HPDE6-E6E7 (cell line): ENCODE results near the gene PPP1R16B.
"Not testable (repeated sequence)": the region's sequence is repeated elsewhere in the genome, so short reads cannot be mapped to it uniquely, and the experiment has no call there.

Experiments used
- DNase-seq: peaks from one replicate; pipeline ENCODE4 v3.0.0; 2011; ENCODE audit warnings: missing footprints; ENCODE audit errors: extremely low spot score

Gene PPP1R16B

GRCh38 chr20:38935285-38935684 is 129.8 kb downstream of the PPP1R16B start:
- no peak for DNase-seq

GRCh38 chr20:38935967-38936407 is 130.5 kb downstream of the PPP1R16B start:
- peak; percentile 72 for DNase-seq

GRCh38 chr20:38937000-38937399 is 131.5 kb downstream of the PPP1R16B start:
- no peak for DNase-seq

- DNase-seq, result no peak
Measured at GRCh38 chr20:38937978-38938473, 132.5 kb downstream of the PPP1R16B start.

- DNase-seq, result no peak
Measured at GRCh38 chr20:38939686-38940085, 134.2 kb downstream of the PPP1R16B start.

- DNase-seq, result no peak
Measured at GRCh38 chr20:38940644-38941043, 135.1 kb downstream of the PPP1R16B start.

- DNase-seq, result no peak
Measured at GRCh38 chr20:38941726-38942389, 136.4 kb downstream of the PPP1R16B start.

GRCh38 chr20:38945012-38945411 is 139.5 kb downstream of the PPP1R16B start:
- DNase-seq, result no peak

GRCh38 chr20:38946836-38947235 is 141.3 kb downstream of the PPP1R16B start:
- DNase-seq, result no peak

GRCh38 chr20:38947931-38948362 is 142.4 kb downstream of the PPP1R16B start:
- DNase-seq, result no peak

- DNase-seq, result no peak
Measured at GRCh38 chr20:38950254-38950653, 144.8 kb downstream of the PPP1R16B start.

- DNase-seq, result no peak
Measured at GRCh38 chr20:38951611-38952010, 146.1 kb downstream of the PPP1R16B start.

- no peak for DNase-seq
Measured at GRCh38 chr20:38952153-38952552, 146.7 kb downstream of the PPP1R16B start.

- DNase-seq, result no peak
Measured at GRCh38 chr20:38953630-38954340, 148.3 kb downstream of the PPP1R16B start.

- DNase-seq, result no peak
Measured at GRCh38 chr20:38957235-38957876, 151.9 kb downstream of the PPP1R16B start.

GRCh38 chr20:38957915-38958485 is 152.5 kb downstream of the PPP1R16B start:
- no peak for DNase-seq

GRCh38 chr20:38960187-38960687 is 154.7 kb downstream of the PPP1R16B start:
- DNase-seq, result not testable (repeated sequence)

- no peak for DNase-seq
Measured at GRCh38 chr20:38961530-38962043, 156.1 kb downstream of the PPP1R16B start.

- peak; percentile 100 for DNase-seq
Measured at GRCh38 chr20:38962044-38962927, 156.8 kb downstream of the PPP1R16B start, which contains the start of gene DHX35. Gene DHX35, plus strand, starts transcription at chr20:38962344. Its CDS starts 24 bp downstream, at chr20:38962368.

GRCh38 chr20:38962928-38963401 is 157.5 kb downstream of the PPP1R16B start:
- no peak for DNase-seq
